D721Med (cell line): ENCODE data around the gene RNASE12.
"Not testable (repeated sequence)": the region's sequence is repeated elsewhere in the genome, so short reads cannot be mapped to it uniquely, and the experiment has no call there.

ENCODE experiments used
- DNase-seq: peaks from one replicate; pipeline ENCODE4 v3.0.0; 2011; ENCODE audit warnings: low spot score; ENCODE audit not compliant: insufficient read length
- FAIRE-seq: peaks from 2 replicates; lab custom pipeline; 2011; peaks lifted over from hg19 to GRCh38; lab: Jason Lieb, UNC
- CTCF ChIP-seq: IDR thresholded peaks from 2 replicates; pipeline ENCODE4 v1.5.1; 2012; ENCODE audit warnings: mild to moderate bottlenecking, control low read depth; ENCODE audit not compliant: insufficient read depth; ENCODE audit errors: missing control alignments

The RNASE12 gene

GRCh38 chr14:20607617-20608016 lies 16.4 kb upstream of the RNASE12 start:
- DNase-seq (no peak), FAIRE-seq (no peak)
- no peak for TF ChIP-seq CTCF

GRCh38 chr14:20606902-20607242 lies 15.7 kb upstream of the RNASE12 start:
- FAIRE-seq: no peak
- no peak for TF ChIP-seq CTCF
- no peak for DNase-seq

- TF ChIP-seq CTCF: peak; percentile 50
- FAIRE-seq: no peak
- DNase-seq: no peak
Observed at GRCh38 chr14:20606190-20606901, 15.2 kb upstream of the RNASE12 start.

- no peak for DNase-seq
- no peak for FAIRE-seq
- no peak for TF ChIP-seq CTCF
Observed at GRCh38 chr14:20603813-20604690, 12.9 kb upstream of the RNASE12 start.

- no peak for TF ChIP-seq CTCF
- FAIRE-seq (no peak), DNase-seq (no peak)
Observed at GRCh38 chr14:20602583-20602982, 11.4 kb upstream of the RNASE12 start.

GRCh38 chr14:20601522-20601921 lies 10.3 kb upstream of the RNASE12 start:
- no peak for FAIRE-seq
- no peak for TF ChIP-seq CTCF
- no peak for DNase-seq

- no peak for DNase-seq
- TF ChIP-seq CTCF: no peak
- no peak for FAIRE-seq
Observed at GRCh38 chr14:20597108-20597507, 5.9 kb upstream of the RNASE12 start.

GRCh38 chr14:20595726-20596125 lies 4.5 kb upstream of the RNASE12 start:
- FAIRE-seq, DNase-seq: not testable (repeated sequence)
